CD14-positive monocyte (primary cell): ENCODE results near the gene ZNF385C. TPM values are rescaled to one million over a fixed set of nuclear protein-coding genes. Genes with fewer than 3 reads are reported as not detected.
A peak's percentile ranks its signal among the peaks of the same experiment; 100 is the strongest.

ENCODE experiments used
- DNase-seq, 3 donors: peaks; one replicate each; pipeline ENCODE4 v3.0.0-alpha.2; 2011 to 2022
- H2AFZ ChIP-seq: 2 replicates; pipeline ENCODE4 v1.6.0; 2012; ENCODE audit warnings: mild to moderate bottlenecking, low read depth, low read length, inconsistent platforms; ENCODE audit not compliant: insufficient read depth, poor library complexity, severe bottlenecking
- H3K27ac ChIP-seq, 2 donors: 1 replicate in 1 of 2; 2 replicates in 1 of 2; pipeline ENCODE4 v1.5.1; 2012 to 2013; ENCODE audit warnings: low read length in 2 of 2, control low read depth in 1 of 2, inconsistent platforms in 1 of 2, low read depth in 1 of 2, mild to moderate bottlenecking in 1 of 2
- H3K27me3 ChIP-seq, 2 donors: one replicate each; pipeline versions ENCODE4 v1.6.0 to v1.6.1; 2011 to 2013; ENCODE audit warnings: low read length in 2 of 2; ENCODE audit not compliant: control insufficient read depth in 2 of 2, insufficient read depth in 2 of 2
- H3K36me3 ChIP-seq, 2 donors: replicated peaks in 1 of 2; 1 replicate in 1 of 2; 2 replicates in 1 of 2; pipeline versions ENCODE4 v1.5.1 to v1.6.1; 2012 to 2013; ENCODE audit warnings: low read length in 2 of 2, control low read depth in 1 of 2, inconsistent platforms in 1 of 2, mild to moderate bottlenecking in 1 of 2; ENCODE audit not compliant: insufficient read depth in 2 of 2, control insufficient read depth in 1 of 2
- H3K4me1 ChIP-seq, 2 donors: 1 replicate in 1 of 2; 2 replicates in 1 of 2; pipeline versions ENCODE4 v1.5.1 to v1.6.1; 2012 to 2013; ENCODE audit warnings: low read length in 2 of 2, control low read depth in 1 of 2, inconsistent platforms in 1 of 2, mild to moderate bottlenecking in 1 of 2, moderate library complexity in 1 of 2; ENCODE audit not compliant: insufficient read depth in 2 of 2, control insufficient read depth in 1 of 2
- H3K4me2 ChIP-seq: replicated peaks from 2 replicates; pipeline ENCODE3; 2012; ENCODE audit warnings: low read length, moderate library complexity, mild to moderate bottlenecking; ENCODE audit not compliant: poor library complexity, severe bottlenecking; ENCODE audit errors: extremely low read depth
- H3K4me3 ChIP-seq, 3 experiments: fragments of 200-600 bp in 1 of 3; sonication (generic) in 1 of 3; replicated peaks in 1 of 3; 1 replicate in 2 of 3; 2 replicates in 1 of 3; pipeline ENCODE4 v1.5.1; 2011 to 2013; ENCODE audit warnings: low read length in 3 of 3, mild to moderate bottlenecking in 3 of 3, control low read depth in 2 of 3, low read depth in 2 of 3, inconsistent platforms in 1 of 3, moderate library complexity in 1 of 3
- H3K79me2 ChIP-seq: 2 replicates; pipeline ENCODE4 v1.6.0; 2012; ENCODE audit warnings: mild to moderate bottlenecking, control low read depth, inconsistent platforms, low read length, moderate library complexity; ENCODE audit not compliant: insufficient read depth
- H3K9ac ChIP-seq: 2 replicates; pipeline ENCODE4 v1.6.0; 2017; ENCODE audit warnings: low read length, mild to moderate bottlenecking; ENCODE audit not compliant: insufficient read depth, poor library complexity, severe bottlenecking
- H3K9me3 ChIP-seq, 2 donors: replicated peaks in 1 of 2; 1 replicate in 1 of 2; 2 replicates in 1 of 2; pipeline versions ENCODE4 v1.5.1 to v1.6.1; 2012 to 2013; ENCODE audit warnings: low read length in 2 of 2, control low read depth in 1 of 2; ENCODE audit not compliant: control insufficient read depth in 1 of 2, insufficient read depth in 1 of 2
- H4K20me1 ChIP-seq: 2 replicates; pipeline ENCODE4 v1.6.0; 2012; ENCODE audit warnings: mild to moderate bottlenecking, low read length, control low read depth, moderate library complexity; ENCODE audit not compliant: insufficient read depth
- H3K27ac Mint-ChIP-seq, 7 donors: one replicate each; pipeline ENCODE4 v1.8.0; 2020; ENCODE audit warnings: mild to moderate bottlenecking in 7 of 7, mixed read lengths in 7 of 7, moderate library complexity in 6 of 7, inconsistent platforms in 2 of 7
- H3K27me3 Mint-ChIP-seq, 3 donors: one replicate each; pipeline ENCODE4 v1.8.0; 2021 to 2022; ENCODE audit warnings: low read depth in 3 of 3, mild to moderate bottlenecking in 3 of 3, mixed read lengths in 3 of 3, moderate library complexity in 3 of 3, inconsistent platforms in 1 of 3
- H3K36me3 Mint-ChIP-seq, 2 donors: one replicate each; pipeline ENCODE4 v1.8.0; 2020; ENCODE audit warnings: mixed read lengths in 2 of 2, inconsistent platforms in 1 of 2, mild to moderate bottlenecking in 1 of 2
- H3K4me1 Mint-ChIP-seq: one replicate; pipeline ENCODE4 v1.8.0; 2020; ENCODE audit warnings: mild to moderate bottlenecking, mixed read lengths
- H3K4me3 Mint-ChIP-seq, 2 donors: one replicate each; pipeline ENCODE4 v1.8.0; 2020; ENCODE audit warnings: mild to moderate bottlenecking in 2 of 2, mixed read lengths in 2 of 2, moderate library complexity in 1 of 2
- H3K9me3 Mint-ChIP-seq, 7 donors: one replicate each; pipeline ENCODE4 v1.8.0; 2020 to 2022; ENCODE audit warnings: mixed read lengths in 7 of 7, mild to moderate bottlenecking in 6 of 7, moderate library complexity in 6 of 7, inconsistent platforms in 2 of 7
- WGBS: methylation state at CpG from one replicate; pipeline ENCODE4 v1.1.5; 2013; ENCODE audit warnings: missing lambda C conversion rate; ENCODE audit not compliant: insufficient coverage; 5-methylcytosine and 5-hydroxymethylcytosine counted together
- intact Hi-C, 2 donors: fragments of 100-400 bp; cut with micrococcal nuclease; formaldehyde crosslinking; loops; one replicate each; pipeline versions ENCODE4 v1.15.0 to v1.15.1; 2023
- polyA plus RNA-seq, 3 donors: library from polyadenylated mRNA; depleted of rRNA in 1 of 3; unstranded in 2 of 3; stranded (reverse) in 1 of 3; fragments of 300-500 nt in 2 of 3; fragments of >200 nt in 1 of 3; fragmentation: Illumina TruSeq in 2 of 3; gene quantifications; 1 replicate in 2 of 3; 2 replicates in 1 of 3; pipeline ENCODE4 v1.2.3, GENCODE V29; 2012 to 2021
- TF ChIP-seq, protein P1 (sequence below): fragments of 200-600 bp; IDR thresholded peaks from one replicate; pipeline ENCODE4 v1.8.0; 2022; ENCODE audit warnings: antibody characterized with exemption, mild to moderate bottlenecking

ZNF385C gene
- polyA plus RNA-seq, 3 donors = 0.09 to 0.55 TPM; not detected in 1

GRCh38 chr17:42131981-42132432, 33.7 kb upstream of the ZNF385C start:
- no peaks in the 10 kb centered on the region for H3K27me3 ChIP-seq
- peak overlapping the region; percentile 9 for H3K9ac ChIP-seq
- H3K4me3 ChIP-seq = peak overlapping the region in 1 of 3 experiments; percentile 56
- peak in 2 of 3 donors; percentile 34 to 38 for DNase-seq
- peaks cover 63 to 65% of the 10 kb centered on the region in 2 donors for H3K4me1 ChIP-seq
- peaks cover 68% of the 10 kb centered on the region for H3K79me2 ChIP-seq
- H3K36me3 Mint-ChIP-seq = peaks cover 49 to 56% of the 10 kb centered on the region in 2 donors
- no peak overlapping the region for H2AFZ ChIP-seq
- no peaks in the 10 kb centered on the region for H3K9me3 Mint-ChIP-seq
- H3K4me3 Mint-ChIP-seq = peak overlapping the region; percentile 45 to 76
- peak overlapping the region; percentile 59 to 91 (median 86) for H3K27ac Mint-ChIP-seq
- H3K4me2 ChIP-seq = peak overlapping the region; percentile 51
- H3K9me3 ChIP-seq = no peaks in the 10 kb centered on the region
- H3K27me3 Mint-ChIP-seq = no peaks in the 10 kb centered on the region
- H3K4me1 Mint-ChIP-seq = peaks cover 67% of the 10 kb centered on the region
- TF ChIP-seq, protein P1, sequence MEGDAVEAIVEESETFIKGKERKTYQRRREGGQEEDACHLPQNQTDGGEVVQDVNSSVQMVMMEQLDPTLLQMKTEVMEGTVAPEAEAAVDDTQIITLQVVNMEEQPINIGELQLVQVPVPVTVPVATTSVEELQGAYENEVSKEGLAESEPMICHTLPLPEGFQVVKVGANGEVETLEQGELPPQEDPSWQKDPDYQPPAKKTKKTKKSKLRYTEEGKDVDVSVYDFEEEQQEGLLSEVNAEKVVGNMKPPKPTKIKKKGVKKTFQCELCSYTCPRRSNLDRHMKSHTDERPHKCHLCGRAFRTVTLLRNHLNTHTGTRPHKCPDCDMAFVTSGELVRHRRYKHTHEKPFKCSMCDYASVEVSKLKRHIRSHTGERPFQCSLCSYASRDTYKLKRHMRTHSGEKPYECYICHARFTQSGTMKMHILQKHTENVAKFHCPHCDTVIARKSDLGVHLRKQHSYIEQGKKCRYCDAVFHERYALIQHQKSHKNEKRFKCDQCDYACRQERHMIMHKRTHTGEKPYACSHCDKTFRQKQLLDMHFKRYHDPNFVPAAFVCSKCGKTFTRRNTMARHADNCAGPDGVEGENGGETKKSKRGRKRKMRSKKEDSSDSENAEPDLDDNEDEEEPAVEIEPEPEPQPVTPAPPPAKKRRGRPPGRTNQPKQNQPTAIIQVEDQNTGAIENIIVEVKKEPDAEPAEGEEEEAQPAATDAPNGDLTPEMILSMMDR = no peak
- intact Hi-C loops = no loop called here
- H4K20me1 ChIP-seq = peaks cover 99% of the 10 kb centered on the region
- H3K36me3 ChIP-seq = peaks cover 37 to 59% of the 10 kb centered on the region in 2 donors
- WGBS = no CpG with 5 or more reads among the region's 4 CpGs
- peak overlapping the region in 1 of 2 donors; percentile 84 for H3K27ac ChIP-seq

DNA sequence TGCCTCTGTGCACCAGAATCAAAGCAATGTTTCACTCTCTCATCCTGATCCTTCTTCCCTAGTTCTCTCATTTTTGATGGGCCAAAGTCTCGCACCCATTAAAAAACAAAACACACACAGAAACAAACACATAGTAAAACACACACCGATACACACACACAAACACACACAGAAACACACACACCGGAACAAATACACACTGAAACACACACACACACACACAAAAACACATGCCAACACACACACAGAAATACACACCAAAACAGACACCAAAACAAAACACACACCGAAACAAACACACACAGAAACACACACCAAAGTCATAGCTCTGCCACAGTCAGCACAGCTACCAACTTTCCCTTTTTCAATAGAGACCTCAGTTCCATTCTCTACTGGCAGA, 33.0 kb upstream of the ZNF385C start:
- Mint-ChIP-seq H3K27ac (peak overlapping the region; percentile 38 to 89 (median 59)), H3K9me3 (no peaks in the 10 kb centered on the region), H3K36me3 (peaks cover 56 to 58% of the 10 kb centered on the region in 2 donors), H3K4me1 (peaks cover 59% of the 10 kb centered on the region), H3K4me3 (no peak overlapping the region), H3K27me3 (no peaks in the 10 kb centered on the region)
- peak overlapping the region; percentile 51 for H3K4me2 ChIP-seq
- no peaks in the 10 kb centered on the region for H3K9me3 ChIP-seq
- peaks cover 56 to 57% of the 10 kb centered on the region in 2 donors for H3K4me1 ChIP-seq
- peak overlapping the region; percentile 16 to 84 for H3K27ac ChIP-seq
- no peak overlapping the region for H2AFZ ChIP-seq
- intact Hi-C loops = no loop called here
- DNase-seq = no peak
- H3K36me3 ChIP-seq = peaks cover 43 to 59% of the 10 kb centered on the region in 2 donors
- H4K20me1 ChIP-seq = peaks cover 98% of the 10 kb centered on the region
- TF ChIP-seq, protein P1 = no peak
- H3K27me3 ChIP-seq = no peaks in the 10 kb centered on the region
- peak overlapping the region in 1 of 3 experiments; percentile 56 for H3K4me3 ChIP-seq
- 100% methylated on average over 3 of the region's 4 CpGs for WGBS
- H3K9ac ChIP-seq = no peak overlapping the region
- peaks cover 60% of the 10 kb centered on the region for H3K79me2 ChIP-seq
